SK-N-SH treated with all-trans-retinoic acid at 6 μM for 48 hours (cell line): Measurements from ENCODE around the gene NCBP2L.

Experiments used
- ATAC-seq: fragments of 200-7000 bp; cut with Tn5 transposase; 3 replicates; pipeline ENCODE4 v1.9.1; 2020; ENCODE audit warnings: mild to moderate bottlenecking, moderate library complexity
- CSDC2 ChIP-seq: fragments of 250-450 bp; sonication (Bioruptor Pico); IDR thresholded peaks from 2 replicates; pipeline ENCODE4 v1.5.0; 2020; ENCODE audit warnings: mild to moderate bottlenecking, moderate library complexity
- CSRNP3 ChIP-seq: fragments of 250-450 bp; sonication (Bioruptor Pico); IDR thresholded peaks from 2 replicates; pipeline ENCODE4 v1.5.1; 2021; ENCODE audit warnings: mild to moderate bottlenecking, moderate library complexity
- GLIS3 ChIP-seq: fragments of 250-450 bp; sonication (Bioruptor Pico); IDR thresholded peaks from 2 replicates; pipeline ENCODE4 v1.5.0; 2020; ENCODE audit warnings: mild to moderate bottlenecking, moderate library complexity
- ISL1 ChIP-seq: fragments of 250-450 bp; sonication (Bioruptor Pico); IDR thresholded peaks from 2 replicates; pipeline ENCODE4 v2.1.2; 2022; ENCODE audit warnings: mild to moderate bottlenecking, moderate library complexity
- OSR1 ChIP-seq: fragments of 250-450 bp; sonication (Bioruptor Pico); IDR thresholded peaks from 2 replicates; pipeline ENCODE4 v1.8.0; 2022; ENCODE audit warnings: moderate library complexity, mild to moderate bottlenecking, inconsistent platforms
- PPARA ChIP-seq: fragments of 250-450 bp; sonication (Bioruptor Pico); IDR thresholded peaks from 2 replicates; pipeline ENCODE4 v1.5.0; 2020; ENCODE audit warnings: mild to moderate bottlenecking, borderline replicate concordance
- RARB ChIP-seq: fragments of 250-450 bp; sonication (Bioruptor Pico); IDR thresholded peaks from 2 replicates; pipeline ENCODE4 v1.8.0; 2021; ENCODE audit warnings: mild to moderate bottlenecking, moderate library complexity
- TSHZ2 ChIP-seq: fragments of 250-450 bp; sonication (Bioruptor Pico); IDR thresholded peaks from 2 replicates; pipeline ENCODE4 v1.5.0; 2020; ENCODE audit warnings: mild to moderate bottlenecking, moderate library complexity
- ZC3H10 ChIP-seq: fragments of 250-450 bp; sonication (Bioruptor Pico); IDR thresholded peaks from 2 replicates; pipeline ENCODE4 v1.5.1; 2021; ENCODE audit warnings: mild to moderate bottlenecking, moderate library complexity
- ZFP3 ChIP-seq: fragments of 250-450 bp; sonication (Bioruptor Pico); IDR thresholded peaks from 2 replicates; pipeline ENCODE4 v1.5.0; 2020; ENCODE audit warnings: mild to moderate bottlenecking, moderate library complexity
- ZNF565 ChIP-seq: fragments of 450-650 bp; formaldehyde crosslinking; conservative IDR thresholded peaks from 2 replicates; pipeline ENCODE4 v1.5.0; 2020; ENCODE audit warnings: low read depth, mild to moderate bottlenecking, moderate library complexity
- ZNF8 ChIP-seq: fragments of 450-650 bp; formaldehyde crosslinking; IDR thresholded peaks from 2 replicates; pipeline ENCODE4 v1.5.0; 2020; ENCODE audit warnings: mild to moderate bottlenecking, moderate library complexity

The NCBP2L gene

GRCh38 chrX:107842715-107843400, 65.3 kb downstream of the NCBP2L start:
- TF ChIP-seq ZFP3 (CRISPR knock-in tag), result no peak
- TF ChIP-seq ZNF565 (CRISPR knock-in tag), result no peak
- TF ChIP-seq TSHZ2 (CRISPR knock-in tag), result no peak
- no peak for TF ChIP-seq OSR1
- TF ChIP-seq ZC3H10 (CRISPR knock-in tag), result no peak
- TF ChIP-seq PPARA, result no peak
- TF ChIP-seq CSDC2 (CRISPR knock-in tag), result no peak
- TF ChIP-seq RARB (CRISPR knock-in tag), result no peak
- no peak for TF ChIP-seq ZNF8 (CRISPR knock-in tag)
- TF ChIP-seq GLIS3 (CRISPR knock-in tag), result no peak
- no peak for TF ChIP-seq ISL1
- no peak for TF ChIP-seq CSRNP3
- ATAC-seq, result no peak
